Panc1 (cell line): ENCODE data around the gene CREBRF. TPM values are rescaled to one million over a fixed set of nuclear protein-coding genes. Genes with fewer than 3 reads are reported as not detected.

Source experiments
- ATAC-seq: fragments of 200-7000 bp; cut with Tn5 transposase; 2 replicates; pipeline ENCODE4 v1.9.1; 2020; ENCODE audit warnings: mild to moderate bottlenecking, moderate library complexity
- BruUV-seq: library from RNA; stranded (reverse); fragments of 400-500 nt; replicated peaks from 2 replicates; lab custom pipeline; 2021; lab: Mats Ljungman, UMichigan
- CTCF ChIA-PET: fragments of 300-600 bp; sonication (Branson Sonifier 250); formaldehyde crosslinking; loops from one replicate; lab custom pipeline; 2022; ENCODE audit warnings: antibody characterized with exemption; lab: Charles Lee
- POLR2A ChIA-PET: fragments of 300-600 bp; sonication (Branson Sonifier 250); formaldehyde crosslinking; loops from one replicate; lab custom pipeline; 2022; ENCODE audit warnings: antibody characterized with exemption; lab: Charles Lee
- DNase-seq: peaks from one replicate; pipeline ENCODE4 v3.0.0-alpha.2; 2010; ENCODE audit warnings: low read depth, low spot score
- H3K27ac ChIP-seq: 2 replicates; pipeline ENCODE4 v1.5.1; 2011; ENCODE audit warnings: mild to moderate bottlenecking, low read length, inconsistent platforms
- H3K27me3 ChIP-seq: fragments of 200-500 bp; sonication (Bioruptor generic); 2 replicates; pipeline ENCODE4 v1.6.0; 2014; ENCODE audit warnings: low read length, inconsistent platforms; ENCODE audit not compliant: control insufficient read depth, insufficient read depth
- H3K36me3 ChIP-seq: fragments of 200-500 bp; sonication (Bioruptor generic); 2 replicates; pipeline ENCODE4 v1.5.1; 2014; ENCODE audit warnings: inconsistent platforms, mild to moderate bottlenecking, low read length, moderate library complexity; ENCODE audit not compliant: control insufficient read depth, insufficient read depth
- H3K4me1 ChIP-seq: 2 replicates; pipeline ENCODE4 v1.5.1; 2011; ENCODE audit warnings: inconsistent platforms, mild to moderate bottlenecking, low read length, moderate library complexity; ENCODE audit not compliant: control insufficient read depth, insufficient read depth
- H3K4me3 ChIP-seq, 2 experiments: 2 replicates each; pipeline ENCODE4 v1.5.1; 2011 to 2012; ENCODE audit warnings: low read depth in 2 of 2, low read length in 2 of 2, mild to moderate bottlenecking in 2 of 2, inconsistent platforms in 1 of 2, moderate library complexity in 1 of 2
- H3K9me3 ChIP-seq: fragments of 200-500 bp; sonication (Bioruptor generic); 2 replicates; pipeline ENCODE4 v1.5.1; 2014; ENCODE audit warnings: low read depth, mild to moderate bottlenecking, inconsistent platforms, low read length, moderate library complexity; ENCODE audit not compliant: control insufficient read depth, insufficient read depth
- CTCF ChIP-seq: fragments of 450-650 bp; IDR thresholded peaks from 2 replicates; pipeline ENCODE4 v1.5.1; 2017; ENCODE audit warnings: mild to moderate bottlenecking
- POLR2AphosphoS5 ChIP-seq: IDR thresholded peaks from 2 replicates; pipeline ENCODE4 v1.6.1; 2012; ENCODE audit warnings: mild to moderate bottlenecking, low read depth, low read length, moderate library complexity
- SIN3A ChIP-seq: IDR thresholded peaks from 2 replicates; pipeline ENCODE4 v1.6.1; 2012; ENCODE audit warnings: low read depth, mild to moderate bottlenecking, low read length, moderate library complexity, borderline replicate concordance; ENCODE audit not compliant: insufficient read depth
- TCF7L2 ChIP-seq: IDR thresholded peaks from 2 replicates; pipeline ENCODE4 v1.6.1; 2011; ENCODE audit warnings: mild to moderate bottlenecking, low read depth, low read length, inconsistent platforms
- in situ Hi-C: cut with HindIII; loops from 2 replicates; pipeline ENCODE4 v1.10.0; 2016; ENCODE audit warnings: low sequenced_read_pairs, low pct_unique_long_range_greater_than_20kb
- intact Hi-C: fragments of 100-400 bp; cut with micrococcal nuclease; formaldehyde crosslinking; loops from one replicate; pipeline ENCODE4 v1.10.0; 2022; ENCODE audit not compliant: unreplicated experiment
- total RNA-seq: library from RNA; stranded (reverse); gene quantifications from one replicate; pipeline ENCODE4 v1.2.1, GENCODE V29; 2021; ENCODE audit not compliant: unreplicated experiment
- TF ChIP-seq, protein P1 (sequence below), 2 experiments: IDR thresholded peaks; 2 replicates each; pipeline ENCODE4 v1.6.1; 2011 to 2012; ENCODE audit warnings: low read depth in 2 of 2, control low read depth in 1 of 2, low read length in 1 of 2, mild to moderate bottlenecking in 1 of 2, moderate library complexity in 1 of 2; ENCODE audit not compliant: insufficient read depth in 1 of 2

Gene CREBRF
- total RNA-seq, 1 experiment from 2014 or later: 9.0 TPM

- Histone ChIP-seq H3K4me1 (no peaks in the 10 kb centered on the region), H3K27ac (no peak overlapping the region), H3K4me3 (no peak overlapping the region), H3K36me3 (no peaks in the 10 kb centered on the region), H3K27me3 (no peaks in the 10 kb centered on the region), H3K9me3 (no peaks in the 10 kb centered on the region)
- DNase-seq: no peak
- BruUV-seq: no TSS peak
- ATAC-seq: no peak
- in situ Hi-C loops (no loop called here), intact Hi-C loops (no loop called here)
- TF ChIP-seq TCF7L2 (no peak), POLR2AphosphoS5 (no peak), SIN3A (no peak), CTCF (no peak)
- TF ChIP-seq, protein P1, sequence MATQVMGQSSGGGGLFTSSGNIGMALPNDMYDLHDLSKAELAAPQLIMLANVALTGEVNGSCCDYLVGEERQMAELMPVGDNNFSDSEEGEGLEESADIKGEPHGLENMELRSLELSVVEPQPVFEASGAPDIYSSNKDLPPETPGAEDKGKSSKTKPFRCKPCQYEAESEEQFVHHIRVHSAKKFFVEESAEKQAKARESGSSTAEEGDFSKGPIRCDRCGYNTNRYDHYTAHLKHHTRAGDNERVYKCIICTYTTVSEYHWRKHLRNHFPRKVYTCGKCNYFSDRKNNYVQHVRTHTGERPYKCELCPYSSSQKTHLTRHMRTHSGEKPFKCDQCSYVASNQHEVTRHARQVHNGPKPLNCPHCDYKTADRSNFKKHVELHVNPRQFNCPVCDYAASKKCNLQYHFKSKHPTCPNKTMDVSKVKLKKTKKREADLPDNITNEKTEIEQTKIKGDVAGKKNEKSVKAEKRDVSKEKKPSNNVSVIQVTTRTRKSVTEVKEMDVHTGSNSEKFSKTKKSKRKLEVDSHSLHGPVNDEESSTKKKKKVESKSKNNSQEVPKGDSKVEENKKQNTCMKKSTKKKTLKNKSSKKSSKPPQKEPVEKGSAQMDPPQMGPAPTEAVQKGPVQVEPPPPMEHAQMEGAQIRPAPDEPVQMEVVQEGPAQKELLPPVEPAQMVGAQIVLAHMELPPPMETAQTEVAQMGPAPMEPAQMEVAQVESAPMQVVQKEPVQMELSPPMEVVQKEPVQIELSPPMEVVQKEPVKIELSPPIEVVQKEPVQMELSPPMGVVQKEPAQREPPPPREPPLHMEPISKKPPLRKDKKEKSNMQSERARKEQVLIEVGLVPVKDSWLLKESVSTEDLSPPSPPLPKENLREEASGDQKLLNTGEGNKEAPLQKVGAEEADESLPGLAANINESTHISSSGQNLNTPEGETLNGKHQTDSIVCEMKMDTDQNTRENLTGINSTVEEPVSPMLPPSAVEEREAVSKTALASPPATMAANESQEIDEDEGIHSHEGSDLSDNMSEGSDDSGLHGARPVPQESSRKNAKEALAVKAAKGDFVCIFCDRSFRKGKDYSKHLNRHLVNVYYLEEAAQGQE (IDR thresholded peaks at IDR 0.05; ENCODE audit: insufficient read depth in 1 of 2, low read depth in 2 of 2, low read length in 1 of 2): no peak
- POLR2A ChIA-PET: interaction anchor here (0.6 to 0.8 kb wide), 2 partner anchors 42 to 72 kb away, joined by 5 to 17 read pairs; no protein-coding TSS in a partner anchor
- CTCF ChIA-PET: interaction anchor here (0.7 kb wide), 1 partner anchor 71 kb away, joined by 3 read pairs; no protein-coding TSS in a partner anchor
Measured at GRCh38 chr5:173065155-173065554, 9.0 kb downstream of the CREBRF start.

DNA sequence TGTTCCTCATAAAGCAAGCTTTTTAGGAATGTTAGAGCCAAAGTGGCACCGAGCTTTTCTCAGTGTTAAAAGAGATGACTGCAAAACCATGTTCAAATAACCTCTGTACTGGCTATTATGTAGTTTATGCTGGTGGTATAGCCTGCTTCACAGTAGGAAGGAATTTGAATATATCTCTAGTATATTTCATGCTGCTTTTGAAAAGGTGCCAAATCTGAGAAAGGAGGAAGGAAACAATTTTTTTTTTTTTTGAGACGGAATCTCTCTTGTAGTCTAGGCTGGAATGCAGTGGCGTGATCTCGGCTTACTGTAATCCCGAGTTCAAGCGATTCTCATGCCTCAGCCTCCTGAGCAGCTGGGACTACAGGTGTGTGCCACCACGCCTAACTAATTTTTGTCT is 13.5 kb downstream of the CREBRF start:
- TF ChIP-seq CTCF (no peak), SIN3A (no peak), TCF7L2 (no peak)
- TF ChIP-seq, protein P1 (IDR thresholded peaks at IDR 0.05; ENCODE audit: insufficient read depth in 1 of 2, low read depth in 2 of 2, low read length in 1 of 2): no peak
- no TSS peak for BruUV-seq
- H3K4me1 ChIP-seq: no peaks in the 10 kb centered on the region
- ChIA-PET POLR2A (no interaction called here), CTCF (no interaction called here)
- ATAC-seq: no peak
- intact Hi-C loops: no loop called here
- no peak for DNase-seq
- in situ Hi-C loops: no loop called here
- no peak overlapping the region for H3K4me3 ChIP-seq
- H3K27ac ChIP-seq: no peak overlapping the region
- H3K27me3 ChIP-seq: no peaks in the 10 kb centered on the region
- H3K9me3 ChIP-seq: no peaks in the 10 kb centered on the region
- no peaks in the 10 kb centered on the region for H3K36me3 ChIP-seq
